Thoracic aorta (tissue), 2 donors: ENCODE data around the gene RAB37. TPM values are rescaled to one million over a fixed set of nuclear protein-coding genes. Genes with fewer than 3 reads are reported as not detected.

Source experiments
- ATAC-seq: fragments of 150-250 bp; one replicate; pipeline ENCODE4 v1.8.0; 2017; ENCODE audit warnings: low read depth; ENCODE audit not compliant: insufficient number of reproducible peaks, low FRiP score
- DNase-seq: peaks from one replicate; pipeline ENCODE4 v3.0.0-alpha.2; 2020; ENCODE audit warnings: low spot score
- H3K27ac ChIP-seq, 2 donors: fragments of 200-600 bp; sonication (generic); 1 replicate in 1 of 2; 2 replicates in 1 of 2; pipeline ENCODE4 v1.5.1; 2016; ENCODE audit warnings: mild to moderate bottlenecking in 2 of 2, moderate library complexity in 2 of 2
- H3K27me3 ChIP-seq: fragments of 200-600 bp; sonication (generic); replicated peaks from 2 replicates; pipeline ENCODE4 v1.6.0; 2016; ENCODE audit warnings: mild to moderate bottlenecking; ENCODE audit not compliant: insufficient read depth
- H3K36me3 ChIP-seq: fragments of 200-600 bp; sonication (generic); one replicate; pipeline ENCODE4 v1.5.1; 2016
- H3K4me1 ChIP-seq, 2 donors: fragments of 200-600 bp; sonication (generic); 1 replicate in 1 of 2; 2 replicates in 1 of 2; pipeline versions ENCODE4 v1.5.1 to v1.6.0; 2016; ENCODE audit warnings: low read depth in 2 of 2, mild to moderate bottlenecking in 1 of 2; ENCODE audit not compliant: control insufficient read depth in 1 of 2
- H3K4me3 ChIP-seq: fragments of 200-600 bp; sonication (generic); 2 replicates; pipeline ENCODE4 v1.5.1; 2016; ENCODE audit warnings: mild to moderate bottlenecking
- H3K9me3 ChIP-seq: fragments of 200-600 bp; sonication (generic); 2 replicates; pipeline ENCODE4 v1.5.1; 2016
- total RNA-seq, 2 donors: library from RNA; depleted of rRNA; stranded (reverse); fragments of >200 nt; gene quantifications; one replicate each; pipeline versions ENCODE4 v1.1.0 to v1.2.3, GENCODE V29; 2016
- TF ChIP-seq, protein P1 (sequence below): fragments of 200-600 bp; sonication (generic); IDR thresholded peaks from one replicate; pipeline ENCODE4 v1.5.1; 2019; ENCODE audit warnings: antibody characterized with exemption

RAB37 gene
- total RNA-seq, 2 donors from 2014 or later, result 2.2 to 3.2 TPM

DNA sequence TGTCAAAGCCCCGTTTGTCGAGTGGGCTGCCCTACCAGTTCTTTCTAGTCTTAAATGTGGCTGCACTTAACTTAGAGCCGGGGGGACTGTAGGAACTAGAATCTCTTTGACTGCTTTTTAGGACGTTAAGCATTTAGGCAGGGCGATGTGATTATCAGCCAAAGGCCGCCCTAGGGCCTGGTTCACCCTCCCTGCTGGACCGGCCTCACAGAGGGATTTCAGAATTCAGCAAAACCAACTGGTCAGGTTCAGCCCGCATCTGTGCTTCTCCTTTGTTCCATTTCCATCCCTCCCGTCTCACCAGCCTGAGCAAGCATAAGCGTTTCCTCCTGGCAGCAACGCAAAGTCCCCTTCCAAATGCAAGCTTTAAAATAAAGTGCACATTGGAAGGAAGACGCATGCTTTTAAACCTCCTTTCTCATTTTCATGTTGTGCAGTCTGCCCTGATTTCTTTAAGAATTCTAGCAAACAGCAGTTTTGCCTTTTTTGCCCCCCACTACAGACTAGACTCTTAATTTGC lies 55.6 kb downstream of the RAB37 start:
- ATAC-seq, result no peak

DNA sequence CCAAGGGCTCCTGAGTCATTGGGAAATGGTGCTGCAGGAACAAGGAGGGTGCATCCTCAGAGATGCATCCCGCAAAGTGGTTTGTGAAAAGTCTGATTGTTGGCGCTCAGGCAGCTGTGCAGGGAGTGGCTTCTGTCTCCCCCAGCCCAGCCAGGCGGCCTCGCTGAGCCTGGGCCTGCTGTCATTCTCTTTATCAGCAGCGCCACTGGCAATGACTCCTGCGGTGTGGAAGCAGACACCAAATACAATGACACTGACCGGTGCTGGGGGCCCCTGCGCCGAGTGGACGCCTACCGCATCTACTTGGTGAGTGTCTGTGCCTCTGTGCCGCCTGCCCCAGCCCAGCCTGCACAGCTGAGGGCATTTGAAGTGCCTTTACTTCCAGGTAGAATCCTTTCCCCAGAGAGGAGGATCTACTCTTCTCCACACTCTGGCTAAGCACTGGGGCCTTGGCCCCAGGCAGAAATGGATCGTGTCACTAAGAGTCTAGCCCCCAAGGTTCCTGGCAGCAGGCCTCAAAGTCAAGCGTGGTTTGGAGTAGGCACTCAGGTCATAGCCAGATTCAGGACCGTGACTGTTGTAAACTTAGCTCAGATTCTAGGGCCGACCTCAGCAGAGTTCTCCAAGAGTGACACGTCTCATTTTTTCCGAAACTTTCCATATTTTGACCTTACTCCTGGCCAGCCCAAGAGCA lies 58.4 kb downstream of the RAB37 start:
- H3K36me3 ChIP-seq, result peaks cover 45% of the 10 kb centered on the region
- no peaks in the 10 kb centered on the region for H3K4me1 ChIP-seq
- DNase-seq (no peak), ATAC-seq (no peak)
- no peak overlapping the region for H3K27ac ChIP-seq
- H3K27me3 ChIP-seq, result no peaks in the 10 kb centered on the region
- TF ChIP-seq, protein P1, sequence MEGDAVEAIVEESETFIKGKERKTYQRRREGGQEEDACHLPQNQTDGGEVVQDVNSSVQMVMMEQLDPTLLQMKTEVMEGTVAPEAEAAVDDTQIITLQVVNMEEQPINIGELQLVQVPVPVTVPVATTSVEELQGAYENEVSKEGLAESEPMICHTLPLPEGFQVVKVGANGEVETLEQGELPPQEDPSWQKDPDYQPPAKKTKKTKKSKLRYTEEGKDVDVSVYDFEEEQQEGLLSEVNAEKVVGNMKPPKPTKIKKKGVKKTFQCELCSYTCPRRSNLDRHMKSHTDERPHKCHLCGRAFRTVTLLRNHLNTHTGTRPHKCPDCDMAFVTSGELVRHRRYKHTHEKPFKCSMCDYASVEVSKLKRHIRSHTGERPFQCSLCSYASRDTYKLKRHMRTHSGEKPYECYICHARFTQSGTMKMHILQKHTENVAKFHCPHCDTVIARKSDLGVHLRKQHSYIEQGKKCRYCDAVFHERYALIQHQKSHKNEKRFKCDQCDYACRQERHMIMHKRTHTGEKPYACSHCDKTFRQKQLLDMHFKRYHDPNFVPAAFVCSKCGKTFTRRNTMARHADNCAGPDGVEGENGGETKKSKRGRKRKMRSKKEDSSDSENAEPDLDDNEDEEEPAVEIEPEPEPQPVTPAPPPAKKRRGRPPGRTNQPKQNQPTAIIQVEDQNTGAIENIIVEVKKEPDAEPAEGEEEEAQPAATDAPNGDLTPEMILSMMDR, result no peak
- no peaks in the 10 kb centered on the region for H3K9me3 ChIP-seq
- H3K4me3 ChIP-seq, result no peak overlapping the region

More for the DNA sequence above, 55.6 kb downstream of the RAB37 start:
- no peaks in the 10 kb centered on the region for H3K27me3 ChIP-seq
- TF ChIP-seq, protein P1, result no peak
- H3K9me3 ChIP-seq, result no peaks in the 10 kb centered on the region
- no peak overlapping the region for H3K27ac ChIP-seq
- no peaks in the 10 kb centered on the region for H3K4me1 ChIP-seq
- peaks cover 32% of the 10 kb centered on the region for H3K36me3 ChIP-seq
- no peak overlapping the region for H3K4me3 ChIP-seq
- no peak for DNase-seq

- no peak overlapping the region for H3K27ac ChIP-seq
- no peak for DNase-seq
- H3K9me3 ChIP-seq, result no peaks in the 10 kb centered on the region
- TF ChIP-seq, protein P1, result no peak
- no peaks in the 10 kb centered on the region for H3K27me3 ChIP-seq
- no peaks in the 10 kb centered on the region for H3K4me1 ChIP-seq
- H3K36me3 ChIP-seq, result peaks cover 41% of the 10 kb centered on the region
- ATAC-seq, result no peak
- no peak overlapping the region for H3K4me3 ChIP-seq
These were observed 59.2 kb downstream of the RAB37 start for GRCh38 chr17:74796211-74796610.

GRCh38 chr17:74796866-74797265 lies 59.8 kb downstream of the RAB37 start:
- TF ChIP-seq, protein P1, result no peak
- H3K4me3 ChIP-seq, result no peak overlapping the region
- ATAC-seq (no peak), DNase-seq (no peak)
- no peaks in the 10 kb centered on the region for H3K9me3 ChIP-seq
- peaks cover 42% of the 10 kb centered on the region for H3K36me3 ChIP-seq
- H3K4me1 ChIP-seq, result no peaks in the 10 kb centered on the region
- no peak overlapping the region for H3K27ac ChIP-seq
- H3K27me3 ChIP-seq, result no peaks in the 10 kb centered on the region

Other genes starting within 250 kb of the RAB37 start
- gene CD300LB, start 205.8 kb upstream of the RAB37 start, total RNA-seq, result under 1 TPM; 0.81 to 0.85 TPM
- 1 to 10 TPM; 2.5 to 4.3 TPM for gene CD300C, start 191.1 kb upstream of the RAB37 start, total RNA-seq
- not detected for gene CD300H, start 169.7 kb upstream of the RAB37 start, total RNA-seq
- gene CD300LD, start 145.0 kb upstream of the RAB37 start, total RNA-seq, result not detected
- 10 to 100 TPM in 1 of 2 donors, under 1 TPM in 1; 0.14 to 10.4 TPM for gene CD300E, start 113.5 kb upstream of the RAB37 start, total RNA-seq
- 1 to 10 TPM in 1 of 2 donors, not detected in 1; 2.3 TPM for gene CD300LF, start 24.3 kb upstream of the RAB37 start, total RNA-seq
- gene NHERF1, start 11.4 kb downstream of the RAB37 start, total RNA-seq, result 10 to 100 TPM; 23.2 to 32.8 TPM
- 10 to 100 TPM; 37.1 to 39.4 TPM for gene NAT9, start 39.1 kb downstream of the RAB37 start, total RNA-seq
- gene GRIN2C, start 122.6 kb downstream of the RAB37 start, total RNA-seq, result 1 to 10 TPM in 1 of 2 donors, under 1 TPM in 1; 0.42 to 1.4 TPM
- gene FDXR, start 135.7 kb downstream of the RAB37 start, total RNA-seq, result 1 to 10 TPM; 4.4 to 9.7 TPM
- gene FADS6, start 156.4 kb downstream of the RAB37 start, total RNA-seq, result not detected
- gene USH1G, start 186.0 kb downstream of the RAB37 start, total RNA-seq, result not detected
- not detected for gene OTOP2, start 187.0 kb downstream of the RAB37 start, total RNA-seq
- not detected for gene OTOP3, start 198.6 kb downstream of the RAB37 start, total RNA-seq
- 10 to 100 TPM; 14.3 to 14.8 TPM for gene HID1, start 235.5 kb downstream of the RAB37 start, total RNA-seq